Lung (tissue), 12 donors: ENCODE data around the gene TGFB1. TPM values are rescaled to one million over a fixed set of nuclear protein-coding genes. Genes with fewer than 3 reads are reported as not detected.
"Not testable (repeated sequence)": the region's sequence is repeated elsewhere in the genome, so short reads cannot be mapped to it uniquely, and the experiment has no call there.

Source experiments
- ATAC-seq: fragments of 200-7000 bp; cut with Tn5 transposase; one replicate; pipeline ENCODE4 v1.9.1; 2020; ENCODE audit warnings: moderate number of reproducible peaks; ENCODE audit not compliant: insufficient read depth, low FRiP score
- DNase-seq, 3 donors: peaks; one replicate each; pipeline ENCODE4 v3.0.0-alpha.2; 2013 to 2017
- H3K27ac ChIP-seq, 2 donors: one replicate each; pipeline ENCODE4 v1.5.1; 2013; ENCODE audit warnings: mild to moderate bottlenecking in 2 of 2, moderate library complexity in 2 of 2, control low read depth in 1 of 2, inconsistent platforms in 1 of 2, low read depth in 1 of 2, low read length in 1 of 2
- H3K27me3 ChIP-seq, 3 donors: one replicate each; pipeline ENCODE4 v1.5.1; 2013; ENCODE audit warnings: low read length in 2 of 3; ENCODE audit not compliant: control insufficient read depth in 3 of 3, insufficient read depth in 3 of 3
- H3K36me3 ChIP-seq, 4 donors: one replicate each; pipeline ENCODE4 v1.5.1; 2013; ENCODE audit warnings: low read length in 4 of 4, mild to moderate bottlenecking in 1 of 4, moderate library complexity in 1 of 4; ENCODE audit not compliant: control insufficient read depth in 4 of 4, insufficient read depth in 4 of 4
- H3K4me1 ChIP-seq, 5 donors: one replicate each; pipeline ENCODE4 v1.5.1; 2013; ENCODE audit warnings: low read length in 5 of 5, mild to moderate bottlenecking in 2 of 5, moderate library complexity in 1 of 5; ENCODE audit not compliant: control insufficient read depth in 5 of 5, insufficient read depth in 5 of 5
- H3K4me3 ChIP-seq: one replicate; pipeline ENCODE4 v1.5.1; 2013; ENCODE audit warnings: mild to moderate bottlenecking, control low read depth, moderate library complexity
- H3K9ac ChIP-seq, 2 donors: one replicate each; pipeline ENCODE4 v1.5.1; 2013; ENCODE audit warnings: low read length in 2 of 2, control low read depth in 1 of 2; ENCODE audit not compliant: insufficient read depth in 1 of 2
- H3K9me3 ChIP-seq, 4 donors: one replicate each; pipeline ENCODE4 v1.5.1; 2013; ENCODE audit warnings: low read length in 3 of 4, mild to moderate bottlenecking in 1 of 4, moderate library complexity in 1 of 4; ENCODE audit not compliant: control insufficient read depth in 4 of 4, insufficient read depth in 3 of 4
- WGBS, 2 donors: extraction: QIAGEN DNeasy Blood & Tissue Kit; methylation state at CpG; one replicate each; pipeline ENCODE4 v1.1.7; 2013; 5-methylcytosine and 5-hydroxymethylcytosine counted together
- polyA plus RNA-seq, 2 donors: library from polyadenylated mRNA; stranded (reverse); fragments of 200-250 nt; gene quantifications; one replicate each; pipeline ENCODE4 v1.2.1, GENCODE V29; 2013
- total RNA-seq, 2 donors: library from RNA; depleted of rRNA in 1 of 2; stranded (reverse); fragments of >200 nt in 1 of 2; gene quantifications; one replicate each; pipeline ENCODE4 v1.2.1, GENCODE V29; 2014 to 2021
- TF ChIP-seq, protein P1 (sequence below): IDR thresholded peaks from 2 replicates; pipeline ENCODE4 v1.5.1; 2012; ENCODE audit warnings: mild to moderate bottlenecking; ENCODE audit errors: control extremely low read depth, extremely low read depth
- donor health status: control.
- donor health status: control.
- donor health status: Bipolar disorder and iron deficiency.
- donor health status: healthy.
- donor health status: DM: yes; HTN: yes; CAD: no.

The TGFB1 gene
- total and polyA plus RNA-seq, 4 donors, result 18.0 to 88.8 (median 47.6) TPM

DNA sequence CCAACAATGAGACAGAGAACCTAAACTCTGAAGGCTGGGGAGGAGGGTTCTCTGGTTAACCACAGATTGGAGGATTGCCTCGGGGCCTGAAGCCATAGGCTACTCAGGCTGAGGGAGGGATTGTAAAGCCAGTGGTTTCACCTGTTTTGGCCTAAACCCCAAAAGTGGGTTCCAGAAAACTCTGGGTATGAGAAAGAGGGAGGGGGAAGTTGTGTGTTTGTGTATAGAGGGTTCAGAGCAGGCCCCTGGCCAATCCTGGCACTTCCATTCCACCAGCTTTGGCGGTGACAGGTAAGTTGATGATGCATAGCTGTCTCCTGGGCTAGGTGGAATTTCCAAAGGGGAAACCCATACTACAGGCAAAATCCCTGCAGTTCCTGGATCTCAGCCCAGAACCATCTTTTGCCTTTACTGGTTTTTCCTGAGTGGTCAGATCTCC lies 57.3 kb downstream of the TGFB1 start:
- Histone ChIP-seq H3K9me3 (no peaks in the 10 kb centered on the region), H3K9ac (peak overlapping the region in 1 of 2 donors; percentile 58), H3K27ac (peak overlapping the region; percentile 48 to 66), H3K4me1 (peaks cover 11 to 34% (median 30%) of the 10 kb centered on the region in 5 donors), H3K36me3 (peaks cover 39 to 71% (median 66%) of the 10 kb centered on the region in 4 donors), H3K4me3 (no peak overlapping the region), H3K27me3 (no peaks in the 10 kb centered on the region)
- DNase-seq (no peak), ATAC-seq (no peak)
- 59 to 77% methylated on average over 2 of the region's 2 CpGs for WGBS, 2 donors
- TF ChIP-seq, protein P1, sequence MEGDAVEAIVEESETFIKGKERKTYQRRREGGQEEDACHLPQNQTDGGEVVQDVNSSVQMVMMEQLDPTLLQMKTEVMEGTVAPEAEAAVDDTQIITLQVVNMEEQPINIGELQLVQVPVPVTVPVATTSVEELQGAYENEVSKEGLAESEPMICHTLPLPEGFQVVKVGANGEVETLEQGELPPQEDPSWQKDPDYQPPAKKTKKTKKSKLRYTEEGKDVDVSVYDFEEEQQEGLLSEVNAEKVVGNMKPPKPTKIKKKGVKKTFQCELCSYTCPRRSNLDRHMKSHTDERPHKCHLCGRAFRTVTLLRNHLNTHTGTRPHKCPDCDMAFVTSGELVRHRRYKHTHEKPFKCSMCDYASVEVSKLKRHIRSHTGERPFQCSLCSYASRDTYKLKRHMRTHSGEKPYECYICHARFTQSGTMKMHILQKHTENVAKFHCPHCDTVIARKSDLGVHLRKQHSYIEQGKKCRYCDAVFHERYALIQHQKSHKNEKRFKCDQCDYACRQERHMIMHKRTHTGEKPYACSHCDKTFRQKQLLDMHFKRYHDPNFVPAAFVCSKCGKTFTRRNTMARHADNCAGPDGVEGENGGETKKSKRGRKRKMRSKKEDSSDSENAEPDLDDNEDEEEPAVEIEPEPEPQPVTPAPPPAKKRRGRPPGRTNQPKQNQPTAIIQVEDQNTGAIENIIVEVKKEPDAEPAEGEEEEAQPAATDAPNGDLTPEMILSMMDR, result no peak

DNA sequence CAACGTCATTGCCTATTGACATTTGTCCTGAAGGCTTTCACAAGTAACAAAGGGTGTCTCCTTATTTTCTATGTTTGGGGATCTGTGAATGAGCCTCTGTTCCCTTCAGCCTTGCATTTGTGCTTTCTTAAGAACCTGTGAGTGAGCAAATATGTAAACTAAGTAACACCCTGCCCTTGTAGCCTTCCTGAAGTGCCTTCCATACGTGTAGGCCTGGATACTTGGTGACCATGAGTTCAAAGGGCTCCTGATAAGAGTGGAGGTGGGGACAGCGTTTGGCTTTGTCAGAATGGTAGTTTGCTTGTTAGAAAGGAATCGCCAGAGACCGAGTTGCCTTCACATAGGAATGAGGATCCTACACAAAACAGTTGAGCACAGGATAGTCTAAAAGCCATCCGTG lies 58.2 kb downstream of the TGFB1 start:
- TF ChIP-seq, protein P1, result no peak
- H3K9ac ChIP-seq, result no peak overlapping the region
- H3K27me3 ChIP-seq, result no peaks in the 10 kb centered on the region
- no peak for DNase-seq
- peaks cover 41 to 72% (median 65%) of the 10 kb centered on the region in 4 donors for H3K36me3 ChIP-seq
- peak overlapping the region in 1 of 2 donors; percentile 34 for H3K27ac ChIP-seq
- H3K4me3 ChIP-seq, result no peak overlapping the region
- peaks cover 11 to 34% (median 30%) of the 10 kb centered on the region in 5 donors for H3K4me1 ChIP-seq
- WGBS, 2 donors, result 64 to 80% methylated on average over 6 of the region's 6 CpGs
- H3K9me3 ChIP-seq, result no peaks in the 10 kb centered on the region
- ATAC-seq, result no peak

DNA sequence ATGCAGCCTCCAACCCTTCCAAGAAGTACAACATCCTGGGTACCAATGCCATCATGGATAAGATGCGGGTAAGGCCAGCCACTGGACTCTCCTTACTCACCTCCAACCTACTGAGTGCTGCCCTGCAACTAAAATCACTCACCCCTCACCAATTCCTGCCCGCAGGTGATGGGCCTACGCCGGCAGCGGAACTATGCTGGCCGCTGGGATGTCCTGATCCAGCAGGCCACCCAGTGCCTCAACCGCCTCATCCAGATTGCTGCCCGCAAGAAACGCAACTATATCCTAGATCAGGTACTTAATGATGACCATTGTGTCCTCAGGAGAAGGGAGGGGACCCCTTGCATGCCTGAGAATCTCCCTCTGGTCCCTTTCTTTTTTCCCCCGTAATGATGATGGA lies 59.3 kb downstream of the TGFB1 start:
- H3K4me1 ChIP-seq, result peaks cover 11 to 27% (median 23%) of the 10 kb centered on the region in 5 donors
- peaks cover 42 to 69% (median 66%) of the 10 kb centered on the region in 4 donors for H3K36me3 ChIP-seq
- no peak overlapping the region for H3K4me3 ChIP-seq
- TF ChIP-seq, protein P1, result no peak
- 95 to 98% methylated on average over 10 of the region's 10 CpGs for WGBS, 2 donors
- DNase-seq (no peak), ATAC-seq (no peak)
- no peaks in the 10 kb centered on the region for H3K27me3 ChIP-seq
- no peaks in the 10 kb centered on the region for H3K9me3 ChIP-seq
- peak overlapping the region in 1 of 2 donors; percentile 10 for H3K27ac ChIP-seq
- H3K9ac ChIP-seq, result no peak overlapping the region

DNA sequence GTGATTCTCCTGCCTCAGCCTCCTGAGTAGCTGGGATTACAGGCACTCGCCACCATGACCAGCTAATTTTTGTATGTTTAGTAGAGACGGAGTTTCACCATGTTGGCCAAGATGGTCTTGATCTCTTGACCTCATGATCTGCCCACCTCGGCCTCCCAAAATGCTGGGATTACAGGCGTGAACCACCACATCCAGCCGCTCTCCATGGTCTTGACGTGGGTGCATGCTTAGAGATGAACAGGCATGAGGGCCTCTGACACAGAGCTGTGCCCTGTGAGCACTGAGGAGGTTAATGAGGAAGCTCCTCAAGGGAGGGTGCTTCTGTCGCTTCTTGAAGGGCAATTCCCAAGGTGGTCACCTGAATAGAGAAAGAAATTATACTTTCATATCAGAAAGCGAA lies 63.9 kb downstream of the TGFB1 start:
- not testable (repeated sequence) for H3K9ac ChIP-seq, H3K27me3 ChIP-seq, DNase-seq, H3K4me1 ChIP-seq, ATAC-seq, H3K4me3 ChIP-seq, H3K27ac ChIP-seq, H3K9me3 ChIP-seq
- H3K36me3 ChIP-seq, result peaks cover 47 to 62% (median 49%) of the 10 kb centered on the region in 4 donors
- WGBS, 2 donors, result 94 to 96% methylated on average over 8 of the region's 8 CpGs
